Measurements from ENCODE around the gene NPHP4.
A peak's percentile ranks its signal among the peaks of the same experiment; 100 is the strongest.
"Not testable (repeated sequence)": the region's sequence is repeated elsewhere in the genome, so short reads cannot be mapped to it uniquely, and the experiment has no call there.

The NPHP4 gene

GRCh38 chr1:5936621-5937372 is 55.4 kb downstream of the NPHP4 start:
- DNase-seq, result no peak

GRCh38 chr1:5936126-5936525 is 56.1 kb downstream of the NPHP4 start:
- no peak for DNase-seq

- peak in 1 of 51 donors; percentile 20 for DNase-seq
Observed at GRCh38 chr1:5935026-5935425, 57.2 kb downstream of the NPHP4 start.

GRCh38 chr1:5934058-5934884 is 58.0 kb downstream of the NPHP4 start:
- DNase-seq, result no peak

GRCh38 chr1:5933676-5934057 is 58.6 kb downstream of the NPHP4 start:
- DNase-seq, result no peak

GRCh38 chr1:5933050-5933449 is 59.2 kb downstream of the NPHP4 start:
- DNase-seq, result no peak

GRCh38 chr1:5928714-5929400 is 63.4 kb downstream of the NPHP4 start:
- DNase-seq, result no peak

- no peak for DNase-seq
Observed at GRCh38 chr1:5927506-5928370, 64.5 kb downstream of the NPHP4 start.

- DNase-seq, result no peak
Observed at GRCh38 chr1:5926686-5927435, 65.4 kb downstream of the NPHP4 start.

GRCh38 chr1:5922700-5923330 is 69.4 kb downstream of the NPHP4 start:
- not testable (repeated sequence) for DNase-seq

GRCh38 chr1:5921671-5922070 is 70.6 kb downstream of the NPHP4 start:
- no peak for DNase-seq

GRCh38 chr1:5921129-5921528 is 71.1 kb downstream of the NPHP4 start:
- no peak for DNase-seq

GRCh38 chr1:5920201-5920600 is 72.0 kb downstream of the NPHP4 start:
- no peak for DNase-seq

GRCh38 chr1:5918275-5918649 is 74.0 kb downstream of the NPHP4 start:
- DNase-seq, result no peak

GRCh38 chr1:5917591-5918274 is 74.5 kb downstream of the NPHP4 start:
- no peak for DNase-seq

- no peak for DNase-seq
Observed at GRCh38 chr1:5917281-5917590, 75.0 kb downstream of the NPHP4 start.

GRCh38 chr1:5916572-5917280 is 75.5 kb downstream of the NPHP4 start:
- DNase-seq, result no peak

- DNase-seq, result peak in 16 of 51 donors; percentile 13 to 65 (median 39)
Observed at GRCh38 chr1:5915587-5916571, 76.3 kb downstream of the NPHP4 start.

All from hypothalamus (tissue), 51 donors.